Right lobe of liver (tissue), 4 donors: ENCODE measurements around the gene DCAF15.

Experiments
- POLR2A ChIP-seq: fragments of 450-650 bp; IDR thresholded peaks from one replicate; pipeline ENCODE4 v1.6.1; 2017; ENCODE audit warnings: antibody characterized with exemption, mild to moderate bottlenecking
- TF ChIP-seq, protein P1 (sequence below), 4 donors: fragments of 200-600 bp in 3 of 4; fragments of 450-650 bp in 1 of 4; IDR thresholded peaks; one replicate each; pipeline versions ENCODE4 v1.5.1 to v1.8.0; 2016 to 2022; ENCODE audit warnings: antibody characterized with exemption in 4 of 4, mild to moderate bottlenecking in 2 of 4
- donor health status: DM: no; HTN: no; CAD: no.
- donor health status: DM: no; HTN: no; CAD: no.
- donor health status: DM: no; HTN: yes; CAD: no.

DNA sequence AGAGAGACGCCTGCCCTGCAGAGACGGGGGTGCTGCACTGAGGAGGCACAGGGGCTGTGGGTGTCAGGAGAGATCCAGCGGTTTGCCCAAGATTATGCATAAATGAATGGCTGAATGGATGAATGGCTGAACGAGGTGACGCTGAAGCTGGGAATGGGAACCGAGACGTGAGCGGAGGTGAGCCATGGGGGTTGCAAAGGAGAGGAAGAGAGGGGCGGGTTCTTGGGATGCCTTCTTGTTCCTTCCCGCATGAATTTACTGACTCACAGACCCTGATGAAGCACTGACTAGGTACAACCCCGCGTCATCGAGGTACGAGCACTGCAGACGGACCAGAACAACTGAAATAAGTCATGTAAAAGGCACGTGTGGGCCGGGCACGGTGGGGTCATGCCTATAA is 16.7 kb downstream of the DCAF15 start:
- TF ChIP-seq, protein P1, sequence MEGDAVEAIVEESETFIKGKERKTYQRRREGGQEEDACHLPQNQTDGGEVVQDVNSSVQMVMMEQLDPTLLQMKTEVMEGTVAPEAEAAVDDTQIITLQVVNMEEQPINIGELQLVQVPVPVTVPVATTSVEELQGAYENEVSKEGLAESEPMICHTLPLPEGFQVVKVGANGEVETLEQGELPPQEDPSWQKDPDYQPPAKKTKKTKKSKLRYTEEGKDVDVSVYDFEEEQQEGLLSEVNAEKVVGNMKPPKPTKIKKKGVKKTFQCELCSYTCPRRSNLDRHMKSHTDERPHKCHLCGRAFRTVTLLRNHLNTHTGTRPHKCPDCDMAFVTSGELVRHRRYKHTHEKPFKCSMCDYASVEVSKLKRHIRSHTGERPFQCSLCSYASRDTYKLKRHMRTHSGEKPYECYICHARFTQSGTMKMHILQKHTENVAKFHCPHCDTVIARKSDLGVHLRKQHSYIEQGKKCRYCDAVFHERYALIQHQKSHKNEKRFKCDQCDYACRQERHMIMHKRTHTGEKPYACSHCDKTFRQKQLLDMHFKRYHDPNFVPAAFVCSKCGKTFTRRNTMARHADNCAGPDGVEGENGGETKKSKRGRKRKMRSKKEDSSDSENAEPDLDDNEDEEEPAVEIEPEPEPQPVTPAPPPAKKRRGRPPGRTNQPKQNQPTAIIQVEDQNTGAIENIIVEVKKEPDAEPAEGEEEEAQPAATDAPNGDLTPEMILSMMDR (IDR thresholded peaks at IDR 0.05), result no peak
- TF ChIP-seq POLR2A, result no peak
